ENCODE results near the gene MGLL.

Gene MGLL

GRCh38 chr3:127751782-127752181 is 70.5 kb downstream of the MGLL start:
- no peak for DNase-seq

GRCh38 chr3:127751163-127751621 is 71.1 kb downstream of the MGLL start:
- no peak for DNase-seq

- peak; percentile 97 for DNase-seq
These were observed 71.9 kb downstream of the MGLL start for GRCh38 chr3:127750226-127751031.

GRCh38 chr3:127749787-127750225 is 72.5 kb downstream of the MGLL start:
- DNase-seq = no peak

- no peak for DNase-seq
These were observed 73.0 kb downstream of the MGLL start for GRCh38 chr3:127749361-127749760.

GRCh38 chr3:127748754-127749327 is 73.5 kb downstream of the MGLL start:
- DNase-seq = no peak

GRCh38 chr3:127747751-127748521 is 74.4 kb downstream of the MGLL start:
- no peak for DNase-seq

GRCh38 chr3:127747066-127747465 is 75.2 kb downstream of the MGLL start:
- no peak for DNase-seq

GRCh38 chr3:127746400-127747057 is 75.8 kb downstream of the MGLL start:
- DNase-seq = no peak

GRCh38 chr3:127745656-127746399 is 76.5 kb downstream of the MGLL start:
- no peak for DNase-seq

GRCh38 chr3:127744875-127745274 is 77.4 kb downstream of the MGLL start:
- DNase-seq = no peak

GRCh38 chr3:127744253-127744815 is 78.0 kb downstream of the MGLL start:
- no peak for DNase-seq

GRCh38 chr3:127743351-127744252 is 78.7 kb downstream of the MGLL start:
- DNase-seq = no peak

GRCh38 chr3:127742580-127742979 is 79.7 kb downstream of the MGLL start:
- DNase-seq = no peak

- no peak for DNase-seq
These were observed 80.6 kb downstream of the MGLL start for GRCh38 chr3:127741690-127742089.

GRCh38 chr3:127741246-127741645 is 81.1 kb downstream of the MGLL start:
- DNase-seq = no peak

- no peak for DNase-seq
These were observed 82.0 kb downstream of the MGLL start for GRCh38 chr3:127740136-127740915.

- DNase-seq = no peak
These were observed 82.8 kb downstream of the MGLL start for GRCh38 chr3:127739347-127740135.

- DNase-seq = no peak
These were observed 84.0 kb downstream of the MGLL start for GRCh38 chr3:127738192-127738840.

All from suppressor macrophage treated with lipopolysaccharide for 4 hours (primary cell).